GM21723 (cell line): ENCODE results near the gene AMPD3.
"Not testable (repeated sequence)": the region's sequence is repeated elsewhere in the genome, so short reads cannot be mapped to it uniquely, and the experiment has no call there.

ENCODE experiments used
- ATAC-seq: cut with Tn5 transposase; IDR thresholded peaks from one replicate; pipeline ENCODE4 v1.9.1; 2021; ENCODE audit warnings: mild to moderate bottlenecking, moderate library complexity; ENCODE audit not compliant: unreplicated experiment

AMPD3 gene

DNA sequence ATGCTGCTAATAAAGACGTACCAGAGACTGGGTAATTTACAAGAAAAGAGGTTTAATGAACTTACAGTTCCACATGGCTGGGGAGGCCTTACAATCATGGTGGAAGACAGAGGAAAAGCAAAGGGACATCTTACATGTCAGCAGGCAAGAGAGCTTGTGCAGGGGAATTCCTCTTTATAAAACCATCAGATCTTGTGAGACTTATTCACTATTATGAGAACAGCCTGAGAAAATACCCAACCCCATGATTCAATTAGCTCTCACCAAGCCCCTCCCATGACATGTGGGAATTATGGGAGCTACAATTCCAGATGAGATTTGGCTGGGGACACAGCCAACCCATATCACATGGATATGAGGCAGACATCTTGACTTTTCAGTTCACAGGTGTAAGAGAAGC lies 18.4 kb upstream of the AMPD3 start:
- not testable (repeated sequence) for ATAC-seq

DNA sequence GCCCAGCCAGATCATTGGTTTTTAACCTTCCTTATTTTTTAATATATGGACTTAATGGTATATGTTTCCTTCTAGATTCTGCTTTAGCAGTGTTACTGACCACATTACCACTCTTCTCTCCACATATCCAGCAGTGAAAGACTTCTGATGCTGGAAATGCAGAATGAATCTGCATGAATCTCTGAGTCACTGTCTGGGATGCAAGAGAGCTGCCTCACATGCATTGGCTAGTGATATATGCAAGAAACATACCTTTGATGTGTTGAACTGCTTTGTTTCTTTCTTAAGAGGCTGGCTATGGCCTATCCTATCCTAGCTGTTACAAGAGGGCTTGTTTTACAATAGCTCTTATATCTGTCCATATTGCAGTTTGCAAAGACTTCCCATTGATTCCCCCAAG lies 16.6 kb upstream of the AMPD3 start:
- no peak for ATAC-seq

DNA sequence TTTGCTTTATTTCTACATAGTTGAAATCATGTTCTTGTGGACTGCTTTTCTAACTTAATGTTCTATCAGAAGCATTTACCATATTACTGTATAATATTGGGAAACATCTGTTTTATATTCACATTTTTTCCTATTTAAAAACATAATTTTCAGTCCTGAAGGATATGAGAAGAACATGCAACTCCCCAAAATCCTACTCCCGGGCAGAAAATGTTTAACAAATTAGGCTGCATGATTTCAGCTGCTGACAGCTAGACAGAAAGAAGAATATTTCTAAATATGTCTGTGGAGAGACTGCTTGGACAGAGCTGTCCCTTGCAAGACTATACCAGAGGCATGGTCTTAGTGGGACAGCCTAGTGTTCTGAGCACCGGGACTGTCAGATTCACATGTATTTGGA lies 15.7 kb upstream of the AMPD3 start:
- no peak for ATAC-seq

DNA sequence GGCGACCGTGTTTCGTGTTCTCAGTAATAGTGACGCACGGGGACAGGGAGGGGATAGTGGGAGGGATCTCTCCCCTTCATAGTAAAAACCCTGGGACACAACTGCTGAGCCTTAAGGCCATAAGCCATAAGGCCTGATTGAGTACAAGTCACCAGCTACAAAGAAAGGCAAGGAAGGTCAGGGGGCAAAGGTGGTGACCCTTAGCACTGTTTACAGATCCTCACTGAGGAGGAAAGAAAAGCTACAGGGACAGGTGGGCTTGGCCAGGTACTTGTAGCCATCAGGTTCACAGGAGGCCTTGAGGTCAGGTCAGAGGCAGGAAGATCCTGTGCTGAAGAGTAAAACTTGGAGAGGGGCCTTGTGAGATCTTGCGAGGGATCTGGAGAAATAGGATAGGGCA lies 15.1 kb upstream of the AMPD3 start:
- no peak for ATAC-seq

DNA sequence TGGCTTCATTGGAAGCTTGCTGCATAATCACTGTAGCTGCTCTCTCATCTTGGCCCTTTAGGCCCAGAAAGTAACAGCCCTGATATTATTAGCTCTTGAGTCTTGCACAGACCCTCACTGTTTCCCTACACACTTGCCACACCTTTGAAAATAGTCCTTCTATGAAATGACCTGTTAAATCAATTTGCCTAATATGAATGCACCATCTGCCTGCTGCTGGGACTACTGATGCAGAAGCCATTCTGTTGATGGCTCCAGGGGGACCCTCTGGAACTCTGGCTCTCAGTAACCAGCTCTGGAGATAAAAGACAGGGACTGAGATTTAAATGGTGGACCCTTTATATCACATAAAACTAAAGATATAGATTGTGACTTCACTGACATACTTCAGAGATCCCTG lies 14.7 kb upstream of the AMPD3 start:
- no peak for ATAC-seq

DNA sequence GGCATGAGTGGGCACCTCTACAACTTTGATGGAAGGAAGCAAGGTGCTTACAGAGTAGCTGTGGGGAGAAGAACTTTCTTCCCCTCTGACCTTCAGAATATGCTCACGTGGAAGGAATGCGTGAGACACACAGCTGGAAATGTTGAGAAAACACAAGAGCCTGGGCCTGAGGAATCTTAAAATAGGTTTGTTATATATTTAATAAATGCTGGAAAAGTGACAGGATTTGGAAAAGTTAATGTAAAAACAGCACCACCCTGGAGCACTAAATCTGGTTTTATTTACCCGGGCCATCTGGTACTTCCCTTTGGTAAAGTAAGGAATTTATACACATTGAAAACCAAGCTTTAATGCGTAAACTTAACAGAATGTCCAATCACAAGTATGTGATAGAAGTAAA lies 14.0 kb upstream of the AMPD3 start:
- ATAC-seq, result no peak

DNA sequence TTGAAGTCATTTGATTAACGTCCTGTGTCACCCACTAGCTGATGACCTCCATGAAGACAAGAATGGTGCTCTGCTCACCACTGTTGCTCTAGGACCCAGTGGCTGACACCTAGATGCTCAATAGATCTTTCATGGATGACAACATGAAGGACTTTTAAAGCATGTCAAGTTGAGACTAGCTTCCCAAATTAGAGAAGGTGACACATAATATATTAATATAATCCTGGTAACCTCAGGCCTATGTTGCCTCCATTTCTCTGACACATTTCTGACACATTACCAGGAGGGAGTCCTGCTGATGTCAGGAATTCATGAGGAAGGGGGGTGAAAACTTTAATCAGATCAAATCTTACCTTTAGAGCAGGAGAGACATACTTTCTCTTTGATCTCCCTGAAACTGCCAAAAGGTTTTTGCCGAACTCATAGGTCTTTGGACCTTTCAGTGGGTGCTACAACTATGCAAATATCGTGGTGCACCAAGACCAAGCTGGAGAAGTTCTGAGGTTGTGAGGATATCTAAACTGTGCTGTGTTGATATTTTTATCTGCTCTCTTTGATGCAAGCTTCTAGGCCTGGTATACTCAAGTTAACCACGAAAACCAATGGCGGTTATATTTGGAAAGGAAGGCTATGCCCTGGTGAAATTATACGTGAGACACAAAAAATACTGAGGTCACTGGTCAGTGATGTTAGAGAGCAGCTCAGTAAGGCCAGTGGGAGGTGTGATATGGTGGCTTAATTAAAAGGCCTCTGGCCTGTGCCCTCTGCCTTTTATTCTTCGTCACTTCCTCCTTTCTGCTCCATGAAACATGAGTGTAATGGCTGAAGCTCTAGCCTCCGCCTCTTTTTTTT lies 13.2 kb upstream of the AMPD3 start:
- peak; percentile 98 for ATAC-seq

DNA sequence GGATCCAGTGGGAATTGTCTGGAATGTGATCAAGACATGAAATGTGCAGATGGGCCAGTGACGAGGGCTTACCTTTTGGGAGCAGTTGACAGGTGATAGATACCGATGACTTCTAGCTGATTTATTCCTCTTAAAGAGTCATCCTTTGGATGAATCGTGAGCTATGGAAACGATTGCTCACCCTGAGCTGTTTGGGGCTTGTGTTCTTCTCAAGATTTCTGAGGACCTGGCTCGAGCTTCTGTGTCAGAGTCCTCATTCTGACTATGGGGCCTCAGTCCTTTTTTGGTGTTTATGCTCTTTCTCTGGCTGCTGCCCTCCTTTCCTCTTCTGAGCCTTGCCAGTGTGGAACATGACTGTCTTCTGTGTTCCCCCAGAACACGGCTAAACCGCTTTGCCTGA lies 11.9 kb upstream of the AMPD3 start:
- no peak for ATAC-seq

DNA sequence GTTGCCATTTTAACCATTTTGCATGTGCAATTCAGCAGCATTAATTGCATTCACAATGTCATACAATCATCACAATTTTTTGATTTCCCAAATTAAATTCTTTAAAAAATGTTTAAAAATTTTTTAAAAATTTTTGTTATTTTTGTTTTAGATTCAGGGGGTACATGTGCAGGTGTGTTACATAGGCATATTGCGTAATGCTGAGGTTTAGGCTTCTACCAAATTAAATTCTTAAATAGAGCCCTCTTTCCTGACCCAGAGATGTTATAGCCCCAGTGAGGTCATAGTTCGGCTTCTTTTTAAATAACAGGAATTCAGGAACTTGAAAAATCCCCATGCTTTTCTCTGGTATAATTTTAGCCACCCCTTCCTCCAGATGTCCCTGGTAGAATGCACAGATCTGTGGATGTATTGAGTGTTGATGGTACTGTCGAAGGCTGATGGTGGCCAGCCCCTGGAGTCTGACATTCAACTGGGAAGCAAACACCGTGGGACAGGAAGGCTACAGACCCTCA lies 11.3 kb upstream of the AMPD3 start:
- no peak for ATAC-seq

DNA sequence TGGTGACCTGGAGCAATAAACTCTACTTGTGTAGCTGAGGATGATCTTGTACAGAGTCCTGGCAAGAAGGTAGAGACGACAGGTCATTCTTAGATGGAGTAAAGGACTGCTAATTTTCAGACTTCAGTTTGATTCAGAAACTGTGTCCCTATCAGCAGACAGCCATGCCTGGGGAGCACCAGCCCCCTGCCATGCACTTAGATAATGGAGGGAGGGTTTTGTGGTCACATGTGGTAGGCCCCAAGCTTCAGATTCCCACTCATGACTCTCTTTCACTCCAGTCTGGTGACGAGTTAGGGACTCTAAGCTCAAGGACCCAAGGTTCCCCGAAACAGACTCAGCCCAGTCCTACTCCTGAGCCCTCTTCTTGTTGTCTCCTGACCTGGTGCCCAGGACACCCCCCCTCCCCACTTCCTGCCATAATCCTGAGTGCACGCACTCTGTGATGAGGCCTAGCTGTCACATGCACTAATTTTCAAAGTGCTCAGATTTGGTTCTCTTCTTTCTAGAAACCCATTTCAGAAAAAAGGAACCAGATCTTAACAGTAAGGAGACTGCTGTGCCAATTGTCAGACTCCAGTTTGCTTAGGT lies 10.2 kb upstream of the AMPD3 start:
- ATAC-seq, result no peak

DNA sequence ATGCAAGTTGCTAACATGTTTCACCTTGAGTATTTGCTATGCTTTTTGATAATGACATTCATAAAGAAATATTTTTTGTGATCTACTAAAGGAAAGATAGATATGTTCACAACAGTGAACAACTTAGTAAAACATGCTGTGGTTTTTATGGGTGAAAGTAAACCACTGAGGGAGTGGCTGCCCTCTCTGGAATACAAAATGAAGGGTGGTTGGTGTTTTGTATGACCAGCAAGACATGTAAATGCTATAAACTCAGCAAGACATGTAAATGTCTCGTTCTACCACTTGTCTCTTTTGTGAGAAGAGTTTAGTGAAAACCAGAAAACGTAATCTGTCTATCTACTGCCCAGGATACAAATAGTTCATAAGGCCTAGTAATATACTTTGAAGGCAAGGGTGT lies 7.6 kb upstream of the AMPD3 start:
- ATAC-seq, result no peak

DNA sequence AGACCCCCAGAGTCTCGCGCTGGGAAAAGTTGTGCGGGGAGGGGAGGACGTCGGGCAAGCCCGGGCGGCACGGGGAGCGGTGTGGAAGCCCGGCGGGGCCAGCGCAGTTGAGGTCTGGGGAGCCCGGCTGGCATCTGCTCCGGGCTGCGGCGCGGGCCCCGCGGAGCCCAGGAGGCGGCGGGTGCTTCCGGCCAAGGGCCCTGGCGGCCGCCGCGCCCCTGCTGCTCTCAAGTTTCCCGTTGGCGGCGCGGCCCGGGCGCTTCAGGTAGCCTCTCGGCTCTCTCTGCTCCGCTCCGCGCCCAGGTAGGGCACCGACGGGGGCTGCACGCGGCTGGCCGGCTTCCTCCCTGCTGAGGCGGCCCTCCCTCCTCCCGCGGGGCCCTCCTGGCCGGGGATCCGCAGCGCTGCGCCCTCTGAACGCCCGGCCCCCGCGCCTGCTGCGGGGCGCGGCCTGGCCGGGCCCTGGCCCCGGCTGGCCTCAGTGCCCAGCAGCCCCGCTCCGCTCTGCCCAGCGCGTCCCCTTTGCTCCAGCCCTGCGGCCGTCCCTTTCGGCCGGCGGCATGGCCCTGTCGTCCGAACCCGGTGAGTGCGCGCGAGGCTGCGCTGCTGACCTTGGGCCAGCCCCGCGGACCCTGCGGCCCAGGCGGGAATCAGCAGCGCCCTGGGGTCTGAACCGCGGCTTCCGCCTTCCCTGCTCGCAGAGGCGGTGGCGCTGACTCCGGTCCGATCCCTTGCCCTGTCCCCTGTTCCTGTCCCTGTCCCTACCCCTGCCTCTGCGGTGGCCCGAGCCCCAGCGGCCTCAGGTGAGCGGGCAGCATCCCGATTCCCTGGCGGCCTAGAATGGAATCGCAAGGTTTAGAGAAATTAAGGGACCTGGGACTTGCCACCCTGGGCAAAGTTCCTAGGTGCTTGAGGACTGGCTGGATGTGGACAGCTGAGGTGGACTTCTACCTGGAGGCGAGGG lies 4.3 kb upstream of the AMPD3 start:
- peak; percentile 39 for ATAC-seq

DNA sequence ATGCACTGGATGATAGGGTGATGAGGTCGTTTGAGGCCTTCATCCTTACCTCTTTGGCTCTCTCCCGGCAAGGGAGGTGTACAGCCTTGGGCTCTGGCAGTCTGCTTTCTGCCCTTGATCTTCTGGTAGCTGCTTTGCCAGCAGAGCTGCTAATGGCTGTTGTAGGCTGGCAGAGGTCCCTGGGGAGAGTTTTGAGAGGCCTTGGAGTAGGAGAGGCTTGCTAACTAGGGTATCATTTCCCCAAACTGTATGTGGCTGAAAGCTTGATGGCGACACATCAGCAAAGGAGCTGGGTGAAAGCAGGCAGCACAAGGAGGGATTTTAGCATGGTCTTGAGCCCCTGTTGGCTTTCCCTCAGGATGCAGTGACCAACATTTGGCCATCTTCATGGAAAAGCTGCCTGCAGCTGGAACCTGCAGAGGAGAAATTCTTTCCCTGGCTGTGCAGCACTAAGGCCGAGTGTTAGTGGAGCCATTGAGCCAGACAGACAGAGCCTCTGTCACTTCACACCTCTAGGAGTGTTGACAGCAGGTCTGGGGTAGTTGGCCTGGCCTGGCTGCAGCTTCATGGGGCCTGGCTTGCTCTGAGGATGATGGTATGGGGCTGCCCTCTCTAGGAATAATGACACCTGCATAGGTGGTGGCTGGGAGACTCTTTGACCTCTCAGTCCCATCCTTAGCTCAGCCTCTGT lies 3.5 kb upstream of the AMPD3 start:
- no peak for ATAC-seq

DNA sequence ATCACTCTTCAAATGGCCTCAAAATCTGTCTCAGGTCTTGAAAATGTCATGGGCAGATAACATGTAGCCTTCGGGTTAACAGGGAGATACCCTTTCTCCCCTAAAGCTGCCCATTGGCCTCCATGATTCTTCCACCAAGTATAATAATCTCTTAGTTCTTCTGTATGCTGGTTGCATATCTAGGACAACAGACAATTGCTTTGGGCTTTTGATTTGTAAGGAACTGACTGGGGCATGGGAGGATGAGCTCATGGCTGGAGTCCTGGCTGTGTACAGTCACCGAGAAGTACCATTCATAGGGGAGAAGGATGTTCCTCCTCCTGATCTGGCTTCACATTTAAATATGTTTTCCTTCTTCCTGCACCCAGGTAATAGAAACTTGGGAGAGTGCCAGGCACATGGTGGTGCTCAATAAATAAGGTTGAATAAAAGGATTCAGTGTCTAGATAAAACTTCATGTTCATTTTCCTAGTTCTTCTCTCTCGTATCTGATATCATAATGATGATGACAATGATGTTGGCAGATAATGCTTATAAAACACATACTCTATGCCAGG lies 2.8 kb upstream of the AMPD3 start:
- no peak for ATAC-seq

DNA sequence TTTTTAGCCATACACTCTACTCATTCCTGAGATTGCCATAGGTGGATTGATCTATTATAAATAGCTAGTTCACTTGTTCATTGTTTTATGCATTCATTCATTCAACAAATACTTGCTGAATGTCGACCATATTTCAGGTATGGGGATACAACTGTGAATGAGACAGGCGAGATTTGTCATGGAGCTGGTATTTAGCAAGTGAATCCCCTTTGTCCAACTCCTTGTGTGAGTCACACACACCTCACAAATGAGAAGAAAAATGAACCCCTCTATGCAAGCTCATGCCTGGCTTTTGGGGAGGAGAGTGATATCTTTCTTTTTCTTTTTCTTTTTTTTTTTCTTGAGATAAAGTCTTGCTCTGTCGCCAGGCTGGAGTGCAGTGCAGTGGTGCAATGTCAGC lies 1.8 kb upstream of the AMPD3 start:
- ATAC-seq, result no peak

DNA sequence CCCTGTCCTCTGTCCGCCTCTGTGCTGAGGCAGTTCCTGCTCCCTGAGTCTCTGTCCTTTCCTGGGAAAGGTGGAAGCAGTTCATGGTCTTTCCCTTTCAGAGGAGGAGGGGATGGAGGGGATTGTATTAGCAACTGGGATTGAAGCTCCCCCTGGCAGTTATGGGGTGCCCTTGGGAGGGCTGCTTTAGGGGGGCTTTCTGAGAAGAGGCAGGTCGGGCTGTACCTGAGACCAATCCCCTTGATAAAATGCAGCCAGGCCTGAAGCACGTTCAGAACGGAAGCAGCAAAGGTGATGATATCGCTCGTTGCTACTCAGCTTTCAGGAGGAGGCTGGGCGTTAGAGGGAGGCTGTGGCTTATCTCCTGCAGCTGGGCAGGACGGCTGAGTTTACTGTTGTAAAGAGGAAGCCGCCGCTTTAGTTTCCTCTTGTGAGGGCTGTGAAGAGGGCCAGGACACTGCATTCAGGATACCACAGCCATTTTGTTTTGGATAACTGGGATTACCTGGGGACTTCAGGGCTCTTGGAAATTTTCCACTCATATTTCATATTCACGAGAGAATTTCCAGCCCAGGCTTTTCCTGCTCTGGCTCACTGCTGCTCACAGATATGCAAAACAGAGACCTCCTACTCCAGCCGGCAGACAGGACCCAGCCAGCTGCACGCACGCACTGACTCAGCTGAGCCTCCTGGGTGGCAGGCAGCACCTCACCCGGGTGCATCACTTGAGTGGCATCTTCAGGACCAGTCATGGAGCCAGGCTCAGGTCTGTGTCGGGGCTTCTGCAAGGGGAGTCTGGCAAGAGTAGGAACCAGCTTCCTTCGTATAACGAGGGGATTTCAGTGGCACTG lies 798 bp downstream of the AMPD3 start:
- ATAC-seq, result peak; percentile 55

DNA sequence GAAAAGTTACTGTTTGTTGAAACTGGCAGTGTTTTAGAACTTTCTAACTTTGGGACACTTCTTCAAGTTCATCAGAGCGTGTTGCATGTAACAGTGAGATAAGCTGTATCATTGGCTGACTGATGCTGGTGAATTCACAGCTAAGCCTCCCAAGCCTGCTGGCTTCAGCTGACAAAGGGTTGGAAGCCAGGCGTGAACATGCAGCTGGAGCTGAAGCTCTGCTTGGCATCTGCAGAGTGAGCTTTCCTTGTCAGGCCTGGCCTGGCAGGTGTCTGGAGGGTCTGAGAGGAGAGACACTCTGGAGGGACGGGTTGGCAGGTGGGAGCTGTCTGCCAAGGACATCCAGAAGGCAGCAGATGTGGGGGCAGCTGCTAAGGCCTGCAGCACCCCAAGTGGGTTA lies 1.5 kb downstream of the AMPD3 start:
- ATAC-seq, result no peak

DNA sequence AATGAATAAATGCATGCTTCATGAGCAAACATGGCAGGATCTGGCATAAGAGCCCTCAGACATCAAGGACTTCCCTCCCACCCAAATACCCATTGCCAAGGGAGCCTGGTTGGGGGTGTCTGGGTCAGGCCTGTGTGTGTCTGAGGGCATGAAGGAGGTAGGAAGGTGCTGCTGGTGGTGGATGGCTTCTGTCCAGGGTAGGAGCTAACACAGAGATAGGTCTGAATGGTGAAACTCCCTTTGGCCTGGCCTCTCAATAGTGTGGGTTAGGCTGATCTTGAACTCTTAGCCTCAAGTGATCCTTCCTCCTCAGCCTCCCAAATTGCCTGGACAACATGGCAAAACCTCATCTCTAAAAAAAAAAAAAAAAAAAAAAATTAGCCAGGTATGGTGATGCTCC lies 2.8 kb downstream of the AMPD3 start:
- ATAC-seq, result no peak
